H1 (cell line): ENCODE measurements around the gene PRRT2. TPM values are rescaled to one million over a fixed set of nuclear protein-coding genes. Genes with fewer than 3 reads are reported as not detected.

Experiments
- CTCF ChIA-PET: fragments of 300-600 bp; sonication (Branson Sonifier 250); formaldehyde crosslinking; loops from one replicate; lab custom pipeline; 2021; ENCODE audit not compliant: partially characterized antibody; lab: Charles Lee
- POLR2A ChIA-PET: fragments of 300-600 bp; sonication (Branson Sonifier 250); formaldehyde crosslinking; loops from one replicate; lab custom pipeline; 2021; ENCODE audit warnings: inconsistent platforms; ENCODE audit not compliant: partially characterized antibody; lab: Charles Lee
- DNase-seq, 2 experiments: peaks; one replicate each; pipeline versions ENCODE4 v3.0.0 to v3.0.0-alpha.2; 2010 to 2022; ENCODE audit warnings: low spot score in 2 of 2, low read depth in 1 of 2, mixed read lengths in 1 of 2
- FAIRE-seq: peaks from 2 replicates; lab custom pipeline; 2011; peaks lifted over from hg19 to GRCh38; lab: Jason Lieb, UNC
- H2AFZ ChIP-seq: 2 replicates; pipeline ENCODE4 v1.8.1; 2012; ENCODE audit warnings: low read length, inconsistent platforms
- H2AK5ac ChIP-seq: 2 replicates; pipeline ENCODE4 v1.6.1; 2013; ENCODE audit warnings: low read depth, low read length
- H2BK120ac ChIP-seq: replicated peaks from 2 replicates; pipeline ENCODE3; 2013; ENCODE audit warnings: low read depth, low read length, inconsistent platforms
- H2BK12ac ChIP-seq: 2 replicates; pipeline ENCODE4 v1.6.1; 2013; ENCODE audit warnings: low read depth, low read length
- H2BK15ac ChIP-seq: 2 replicates; pipeline ENCODE4 v1.6.1; 2013; ENCODE audit warnings: low read length
- H2BK20ac ChIP-seq: 2 replicates; pipeline ENCODE4 v1.6.1; 2013; ENCODE audit warnings: low read length
- H2BK5ac ChIP-seq: 2 replicates; pipeline ENCODE4 v1.6.1; 2013; ENCODE audit warnings: low read depth, low read length
- H3K14ac ChIP-seq: 2 replicates; pipeline ENCODE4 v1.6.1; 2013; ENCODE audit warnings: inconsistent platforms; ENCODE audit not compliant: insufficient read length
- H3K18ac ChIP-seq: 2 replicates; pipeline ENCODE4 v1.6.1; 2013; ENCODE audit warnings: low read length; ENCODE audit errors: extremely low read depth
- H3K23ac ChIP-seq: 2 replicates; pipeline ENCODE4 v1.6.1; 2013; ENCODE audit warnings: inconsistent platforms; ENCODE audit not compliant: insufficient read length
- H3K23me2 ChIP-seq: 2 replicates; pipeline ENCODE4 v1.6.1; 2013; ENCODE audit warnings: low read depth, low read length
- H3K27ac ChIP-seq: 2 replicates; pipeline ENCODE4 v1.6.1; 2011; ENCODE audit warnings: low read depth, low read length, inconsistent platforms
- H3K27me3 ChIP-seq, 4 experiments: replicated peaks in 1 of 4; 1 replicate in 1 of 4; 2 replicates in 3 of 4; pipeline versions ENCODE4 v1.6.1 to v1.8.1; 2011 to 2013; ENCODE audit warnings: low read length in 3 of 4, mild to moderate bottlenecking in 3 of 4, inconsistent platforms in 2 of 4, mixed read lengths in 2 of 4, moderate library complexity in 1 of 4; ENCODE audit not compliant: control insufficient read depth in 3 of 4, insufficient read depth in 3 of 4; ENCODE audit errors: extremely low read depth in 1 of 4
- H3K36me3 ChIP-seq, 4 experiments: 2 replicates each; pipeline versions ENCODE4 v1.6.1 to v1.8.1; 2011 to 2013; ENCODE audit warnings: mild to moderate bottlenecking in 4 of 4, low read length in 3 of 4, moderate library complexity in 2 of 4, control low read depth in 1 of 4, inconsistent platforms in 1 of 4; ENCODE audit not compliant: insufficient read depth in 4 of 4, control insufficient read depth in 2 of 4
- H3K4ac ChIP-seq: replicated peaks from 2 replicates; pipeline ENCODE3; 2013; ENCODE audit warnings: low read length, low read depth, mixed read lengths, inconsistent platforms; ENCODE audit not compliant: insufficient read length
- H3K4me1 ChIP-seq, 4 experiments: replicated peaks in 1 of 4; 1 replicate in 1 of 4; 2 replicates in 3 of 4; pipeline versions ENCODE4 v1.6.1 to v1.8.1; 2011 to 2013; ENCODE audit warnings: low read length in 3 of 4, inconsistent platforms in 2 of 4, mixed read lengths in 1 of 4; ENCODE audit not compliant: insufficient read depth in 4 of 4, control insufficient read depth in 3 of 4
- H3K4me2 ChIP-seq, 2 experiments: 2 replicates each; pipeline versions ENCODE4 v1.6.1 to v1.8.1; 2011 to 2013; ENCODE audit warnings: low read depth in 2 of 2, low read length in 2 of 2, control low read depth in 1 of 2, inconsistent platforms in 1 of 2, mild to moderate bottlenecking in 1 of 2; ENCODE audit not compliant: insufficient read depth in 1 of 2
- H3K4me3 ChIP-seq, 4 experiments: fragments of 200-600, 300-600 bp in 1 of 4; sonication (generic), shearing (Covaris generic), sonication (Bioruptor Twin) in 1 of 4; 2 replicates each; pipeline versions ENCODE4 v1.5.1 to v1.8.1; 2011 to 2016; ENCODE audit warnings: low read length in 4 of 4, low read depth in 3 of 4, control low read depth in 2 of 4, inconsistent platforms in 2 of 4, mild to moderate bottlenecking in 2 of 4, mixed read lengths in 1 of 4, moderate library complexity in 1 of 4; ENCODE audit not compliant: insufficient read depth in 2 of 4; ENCODE audit errors: extremely low read depth in 1 of 4
- H3K56ac ChIP-seq: replicated peaks from 2 replicates; pipeline ENCODE3; 2013; ENCODE audit warnings: low read depth, mild to moderate bottlenecking, mixed read lengths, low read length, inconsistent platforms; ENCODE audit not compliant: insufficient read length
- H3K79me1 ChIP-seq: 2 replicates; pipeline ENCODE4 v1.6.1; 2013; ENCODE audit warnings: low read depth, low read length, control low read depth
- H3K79me2 ChIP-seq, 2 experiments: 2 replicates each; pipeline versions ENCODE4 v1.6.1 to v1.8.1; 2012 to 2013; ENCODE audit warnings: low read length in 2 of 2, mild to moderate bottlenecking in 2 of 2, inconsistent platforms in 1 of 2; ENCODE audit not compliant: insufficient read depth in 2 of 2, control insufficient read depth in 1 of 2
- H3K9ac ChIP-seq, 4 experiments: replicated peaks in 1 of 4; 1 replicate in 1 of 4; 2 replicates in 3 of 4; pipeline versions ENCODE4 v1.6.1 to v1.8.1; 2011 to 2013; ENCODE audit warnings: low read depth in 3 of 4, low read length in 3 of 4, control low read depth in 2 of 4, mild to moderate bottlenecking in 2 of 4, moderate library complexity in 2 of 4, inconsistent platforms in 1 of 4; ENCODE audit errors: extremely low read depth in 1 of 4
- H3K9me3 ChIP-seq, 2 experiments: 2 replicates each; pipeline versions ENCODE4 v1.6.1 to v1.8.1; 2012 to 2013; ENCODE audit warnings: mild to moderate bottlenecking in 2 of 2, moderate library complexity in 2 of 2, control low read depth in 1 of 2, inconsistent platforms in 1 of 2, low read depth in 1 of 2, low read length in 1 of 2, mixed read lengths in 1 of 2; ENCODE audit not compliant: insufficient read depth in 2 of 2
- H4K20me1 ChIP-seq, 2 experiments: replicated peaks in 1 of 2; 2 replicates each; pipeline versions ENCODE3 to v1.8.1; 2011 to 2013; ENCODE audit warnings: inconsistent platforms in 2 of 2, low read length in 2 of 2, mild to moderate bottlenecking in 1 of 2; ENCODE audit not compliant: insufficient read depth in 2 of 2, control insufficient read depth in 1 of 2
- H4K5ac ChIP-seq: 2 replicates; pipeline ENCODE4 v1.6.1; 2013; ENCODE audit warnings: low read length, low read depth, mixed read lengths, inconsistent platforms; ENCODE audit not compliant: insufficient read length
- H4K8ac ChIP-seq: 2 replicates; pipeline ENCODE4 v1.8.0; 2013; ENCODE audit warnings: mild to moderate bottlenecking, moderate library complexity, low read length, inconsistent platforms; ENCODE audit not compliant: insufficient read depth; ENCODE audit errors: extremely low read depth
- H4K91ac ChIP-seq: replicated peaks from 2 replicates; pipeline ENCODE3; 2013; ENCODE audit warnings: low read length, mixed read lengths, inconsistent platforms; ENCODE audit not compliant: insufficient read length
- EZH2 ChIP-seq: fragments of 200-600 bp; sonication (generic); IDR thresholded peaks from 2 replicates; pipeline ENCODE4 v1.7.1; 2012; ENCODE audit warnings: low read depth, mild to moderate bottlenecking, moderate library complexity, low read length, inconsistent platforms; ENCODE audit not compliant: severe bottlenecking
- WGBS, 2 experiments: shearing (Covaris generic) in 1 of 2; methylation state at CpG; one replicate each; pipeline versions ENCODE4 v1.1.6 to v1.1.7; 2013 to 2015; ENCODE audit warnings: low lambda C conversion rate in 2 of 2, mixed read lengths in 2 of 2, inconsistent platforms in 1 of 2, low coverage in 1 of 2, missing lambda C conversion rate in 1 of 2; ENCODE audit not compliant: insufficient replicate concordance in 2 of 2, insufficient coverage in 1 of 2, insufficient read length in 1 of 2; ENCODE audit errors: extremely low coverage in 1 of 2, missing lambda C conversion rate in 1 of 2; 5-methylcytosine and 5-hydroxymethylcytosine counted together
- polyA plus RNA-seq, 7 experiments: library from polyadenylated mRNA; depleted of rRNA in 3 of 7; stranded (reverse) in 5 of 7; unstranded in 2 of 7; fragments of >200 nt in 5 of 7; fragments of 200-250 nt in 2 of 7; gene quantifications; 1 replicate in 5 of 7; 2 replicates in 1 of 7; 4 replicates in 1 of 7; pipeline versions ENCODE4 v1.2.1 to v1.2.3, GENCODE V29; 2011 to 2013; ENCODE audit warnings: missing spikeins in 2 of 7, mixed read lengths in 2 of 7
- total RNA-seq: library from RNA; stranded (reverse); fragmentation: NEBNext Ultra II Directional; extraction: Animal tissue kit (Norgen Biotek cat#: 25700); gene quantifications from 2 replicates; pipeline ENCODE4 v1.2.1, GENCODE V29; 2021

The PRRT2 gene
- total and polyA plus RNA-seq, 2 of the 8 experiments (the other 6 are each of a cell fraction or from before 2014, with no cell fraction given), result 12.8 to 32.6 TPM

- H2AK5ac ChIP-seq, result no peak overlapping the region
- 95% methylated on average over 2 of the region's 2 CpGs; no CpG with 5 or more reads in 1 of the 2 experiments for WGBS, 2 experiments
- no peak overlapping the region for H3K4me3 ChIP-seq
- H2BK5ac ChIP-seq, result no peak overlapping the region
- H3K79me1 ChIP-seq, result no peaks in the 10 kb centered on the region
- no peak overlapping the region for H2BK120ac ChIP-seq
- no peaks in the 10 kb centered on the region for H3K23me2 ChIP-seq
- H4K20me1 ChIP-seq, result no peaks in the 10 kb centered on the region
- no peak overlapping the region for H2BK12ac ChIP-seq
- no peak for FAIRE-seq
- H2BK20ac ChIP-seq, result no peak overlapping the region
- no peak overlapping the region for H3K4ac ChIP-seq
- no peak overlapping the region for H3K56ac ChIP-seq
- H2AFZ ChIP-seq, result no peak overlapping the region
- H3K79me2 ChIP-seq, result no peaks in the 10 kb centered on the region
- no peak overlapping the region for H4K91ac ChIP-seq
- no peaks in the 10 kb centered on the region for H3K36me3 ChIP-seq
- no peak overlapping the region for H3K9ac ChIP-seq
- H4K8ac ChIP-seq, result no peak overlapping the region
- H4K5ac ChIP-seq, result no peak overlapping the region
- H3K18ac ChIP-seq, result no peak overlapping the region
- TF ChIP-seq EZH2, result no peak
- TF ChIP-seq, all 59 proteins: peak for 0
- ChIA-PET CTCF (no interaction called here), POLR2A (interaction anchor here (0.6 kb wide), 1 partner anchor 9 kb away, joined by 3 read pairs; no protein-coding TSS in a partner anchor)
- Histone ChIP-seq H3K4me1 (peaks cover 0 to 2% (median 0%) of the 10 kb centered on the region in 4 experiments; a peak in 1 of 7 replicates), H2BK15ac (no peak overlapping the region), H3K4me2 (no peak overlapping the region), H3K27me3 (0 out of 7 replicates have a peak, but pooled peaks cover 0 to 3% (median 0%) of the 10 kb centered on the region in 4 experiments), H3K23ac (no peak overlapping the region), H3K9me3 (no peaks in the 10 kb centered on the region), H3K27ac (no peak overlapping the region), H3K14ac (no peak overlapping the region)
- DNase-seq, result no peak
These were observed 19.5 kb downstream of the PRRT2 start for GRCh38 chr16:29831490-29831889.
